EL (cell line): ENCODE results near the gene RSF1.
"Not testable (repeated sequence)": the region's sequence is repeated elsewhere in the genome, so short reads cannot be mapped to it uniquely, and the experiment has no call there.

ENCODE experiments used
- DNase-seq: peaks from one replicate; pipeline ENCODE4 v3.0.0-alpha.2; 2016

RSF1 gene

GRCh38 chr11:77820565-77821348 lies at the start of gene RSF1, which contains the start of gene AAMDC:
Gene RSF1, minus strand, starts transcription at chr11:77820722. Its CDS starts 8 bp downstream, at chr11:77820714.
Gene AAMDC, plus strand, starts transcription at chr11:77821144. Its CDS starts 21,353 bp downstream, at chr11:77842497.
- DNase-seq = peak; percentile 99

DNA sequence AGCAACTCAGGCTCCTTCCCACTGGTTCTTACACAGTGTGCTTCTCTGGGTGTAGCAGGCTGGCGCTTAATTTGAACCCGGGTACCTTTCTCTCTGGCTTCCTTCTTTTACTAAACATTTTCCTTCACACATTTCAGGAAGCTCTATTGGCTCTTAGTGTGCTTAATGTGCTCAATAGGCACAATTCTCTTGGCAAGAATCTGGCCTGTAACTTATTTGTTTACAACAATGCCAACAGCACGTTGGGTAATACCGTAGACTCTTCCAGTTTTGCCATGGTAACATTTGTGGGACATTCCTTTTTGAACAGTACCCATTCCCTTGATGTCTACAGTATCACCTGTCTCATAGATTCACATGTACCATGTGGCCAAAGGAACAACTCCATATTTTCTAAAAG lies 48.2 kb upstream of the RSF1 start:
- DNase-seq = no peak

GRCh38 chr11:77866336-77866735 lies 45.8 kb upstream of the RSF1 start:
- peak; percentile 7 for DNase-seq

GRCh38 chr11:77865805-77866204 lies 45.3 kb upstream of the RSF1 start:
- DNase-seq = peak; percentile 31

GRCh38 chr11:77861444-77861843 lies 40.9 kb upstream of the RSF1 start:
- DNase-seq = not testable (repeated sequence)

DNA sequence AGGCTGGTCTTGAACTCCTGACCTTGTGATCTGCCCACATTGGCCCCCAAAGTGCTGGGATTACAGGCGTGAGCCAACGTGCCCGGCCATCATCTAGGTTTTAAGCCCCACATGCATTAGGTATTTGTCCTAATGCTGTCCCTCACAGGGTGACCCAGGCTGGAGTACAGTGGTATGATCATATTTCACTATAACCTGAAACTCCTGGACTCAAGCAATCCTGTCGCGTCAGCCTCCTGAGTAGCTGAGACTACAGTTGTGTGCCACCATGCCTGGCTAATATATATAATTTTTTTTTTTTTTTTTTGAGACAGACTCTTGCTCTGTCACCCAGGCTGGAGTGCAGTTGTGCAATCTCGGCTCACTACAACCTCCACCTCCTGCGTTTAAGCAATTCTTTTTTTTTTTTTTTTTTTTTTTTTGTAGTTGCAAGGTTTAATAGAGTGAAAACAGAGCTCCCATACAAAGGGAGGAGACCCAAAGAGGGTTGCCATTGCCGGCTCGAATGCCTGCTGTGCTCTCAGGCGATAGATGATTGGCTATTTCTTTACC lies 37.5 kb upstream of the RSF1 start:
- DNase-seq = not testable (repeated sequence)

DNA sequence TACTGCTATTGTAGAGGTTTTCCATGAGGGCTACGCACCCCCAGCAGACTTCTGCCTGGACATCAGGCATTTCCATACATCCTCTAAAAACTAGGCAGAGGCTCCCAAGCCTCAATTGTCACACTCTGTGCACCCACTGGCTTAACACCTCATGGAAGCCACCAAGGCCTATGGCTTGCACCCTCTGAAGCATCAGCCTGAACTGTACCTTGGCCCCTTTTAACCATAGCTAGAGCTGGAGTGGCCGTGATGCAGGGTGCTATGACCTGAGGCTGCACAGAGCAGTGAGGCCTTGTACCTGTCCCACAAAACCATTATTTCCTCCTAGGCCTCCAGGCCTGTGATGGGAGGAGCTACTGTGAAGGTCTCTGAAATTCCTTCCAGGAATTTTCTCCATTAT lies 34.3 kb upstream of the RSF1 start:
- no peak for DNase-seq

GRCh38 chr11:77851503-77851902 lies 31.0 kb upstream of the RSF1 start:
- DNase-seq = no peak

- not testable (repeated sequence) for DNase-seq
These were observed 23.2 kb upstream of the RSF1 start for GRCh38 chr11:77843700-77844099.

- DNase-seq = peak; percentile 41
These were observed 22.1 kb upstream of the RSF1 start for GRCh38 chr11:77842441-77843121.

- no peak for DNase-seq
These were observed 12.8 kb upstream of the RSF1 start for GRCh38 chr11:77833302-77833701.

DNA sequence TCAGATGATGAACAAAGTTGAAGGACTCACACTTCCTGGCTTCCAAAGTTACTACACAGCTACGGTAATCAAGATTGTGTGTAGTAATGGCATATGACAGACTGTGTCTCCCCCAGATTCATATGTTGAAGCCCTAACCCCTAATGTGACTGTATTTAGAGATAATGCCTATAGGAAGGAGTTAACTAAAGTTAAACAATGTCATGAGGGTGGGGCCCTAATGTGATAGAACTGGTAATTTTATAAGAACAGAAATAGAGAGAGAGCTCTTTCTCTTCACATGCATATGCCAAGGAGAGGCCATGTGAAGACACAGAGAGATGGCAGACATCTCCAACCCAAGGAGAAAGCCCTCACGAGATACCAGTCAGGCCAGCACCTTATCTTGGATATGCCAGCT lies 8.4 kb upstream of the RSF1 start:
- no peak for DNase-seq

DNA sequence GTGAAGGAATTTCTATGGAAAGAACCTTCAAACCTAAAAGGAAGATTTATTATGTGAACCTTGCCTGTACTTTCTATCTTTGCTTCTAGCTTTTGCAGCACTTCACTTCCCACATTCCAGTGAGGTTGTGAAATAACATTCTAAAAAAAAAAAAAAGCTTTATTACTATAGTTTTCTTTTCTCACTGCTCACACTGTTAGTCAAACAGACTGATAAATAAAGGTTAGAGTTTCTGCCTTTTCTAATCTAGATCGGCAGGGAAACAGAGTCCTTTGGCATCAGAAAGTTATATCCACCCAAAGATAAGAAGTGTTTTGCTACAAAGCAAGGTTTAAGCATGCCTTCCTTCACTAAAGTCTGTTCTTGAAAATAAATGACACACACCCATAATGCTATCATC lies 3.3 kb upstream of the RSF1 start:
- peak; percentile 30 for DNase-seq

GRCh38 chr11:77822126-77822525 lies 1.6 kb upstream of the RSF1 start:
- DNase-seq = not testable (repeated sequence)

DNA sequence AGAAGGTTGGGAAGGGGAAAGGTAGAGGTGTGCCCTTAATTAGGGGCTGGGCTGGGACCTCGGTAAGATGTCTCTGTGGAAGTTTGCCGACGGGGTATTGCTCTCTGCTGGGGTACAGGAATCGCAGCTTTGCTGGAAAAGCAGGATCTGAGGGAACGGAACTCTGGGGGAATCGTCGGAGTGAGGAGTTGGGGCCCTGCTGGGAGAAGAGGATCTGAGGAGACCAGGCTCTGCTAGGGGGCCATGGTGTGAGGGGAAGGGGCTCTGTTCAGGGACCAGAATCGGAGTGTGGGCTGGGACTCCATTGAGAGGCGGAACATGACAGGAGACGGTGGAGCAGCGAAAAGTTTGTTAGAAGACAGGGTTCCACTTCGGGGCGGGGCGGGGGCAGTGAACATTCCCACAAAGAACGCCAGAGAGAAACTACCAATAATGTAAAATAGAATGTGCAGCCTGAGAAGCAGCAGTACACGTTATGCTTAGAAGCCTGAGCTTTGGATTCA lies 878 bp upstream of the RSF1 start:
- peak; percentile 55 for DNase-seq

DNA sequence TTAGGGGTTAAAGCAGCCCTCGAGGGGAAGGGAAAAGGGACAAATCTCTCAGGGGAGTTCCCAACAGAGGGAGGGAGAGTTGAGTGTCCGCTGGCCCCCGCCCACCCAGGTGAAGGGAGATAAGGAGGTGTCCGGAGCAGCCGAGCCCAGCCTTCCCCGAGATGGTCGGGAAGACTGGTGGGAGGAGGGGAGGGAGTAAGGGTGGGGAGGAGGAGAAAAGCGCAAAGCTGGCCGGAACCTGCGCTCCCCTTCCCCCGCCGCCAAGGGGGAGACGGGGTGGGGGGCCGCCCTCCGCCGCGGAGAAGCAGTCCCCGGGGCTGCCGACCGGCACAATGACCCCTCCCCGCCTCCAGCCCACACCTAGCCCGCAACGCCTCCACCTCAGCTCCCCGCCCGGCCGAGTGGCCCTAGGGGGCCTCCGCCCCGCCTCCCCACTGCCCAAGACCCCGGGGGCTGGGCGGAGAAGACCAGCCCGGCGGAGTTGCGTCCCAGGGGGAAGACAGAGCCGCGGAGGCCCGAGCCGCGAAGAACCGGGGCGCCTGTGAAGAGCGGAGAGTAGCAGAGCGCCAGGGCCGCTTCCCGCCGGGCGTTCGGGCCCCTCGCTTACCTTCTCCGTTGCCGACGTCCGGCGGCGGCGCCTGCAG lies 479 bp downstream of the RSF1 start:
- peak; percentile 49 for DNase-seq

GRCh38 chr11:77819411-77819920 lies 1.1 kb downstream of the RSF1 start:
- peak; percentile 88 for DNase-seq

- no peak for DNase-seq
These were observed 5.1 kb downstream of the RSF1 start for GRCh38 chr11:77815459-77815858.

- DNase-seq = no peak
These were observed 5.7 kb downstream of the RSF1 start for GRCh38 chr11:77814848-77815247.

DNA sequence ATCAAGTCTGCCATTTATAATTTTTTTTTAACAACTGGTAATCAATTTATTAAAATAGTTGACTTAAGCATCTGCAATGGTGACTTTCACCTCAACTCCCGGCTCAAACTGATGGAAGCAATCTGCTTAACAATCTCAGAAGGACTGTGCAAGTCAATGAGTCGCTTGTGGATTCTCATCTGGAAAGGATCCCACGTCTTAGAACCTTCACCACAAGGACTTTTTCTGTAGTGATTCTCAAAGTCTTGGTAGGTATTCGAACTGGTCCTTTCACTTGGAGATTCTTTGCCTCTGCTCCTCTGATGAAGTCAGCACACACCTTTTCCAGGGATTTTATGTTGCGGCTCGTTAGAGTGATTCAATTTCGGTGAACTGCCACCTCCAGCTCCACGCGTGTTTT lies 7.3 kb downstream of the RSF1 start:
- DNase-seq = peak; percentile 37

- no peak for DNase-seq
These were observed 13.5 kb downstream of the RSF1 start for GRCh38 chr11:77806993-77807392.

GRCh38 chr11:77806415-77806814 lies 14.1 kb downstream of the RSF1 start:
- DNase-seq = no peak

GRCh38 chr11:77801477-77801876 lies 19.0 kb downstream of the RSF1 start:
- no peak for DNase-seq
